Measurements from ENCODE around the gene RPS18. TPM values are rescaled to one million over a fixed set of nuclear protein-coding genes. Genes with fewer than 3 reads are reported as not detected.

The RPS18 gene
- total and polyA plus RNA-seq, 3 experiments from 2014 or later: 3,797 to 7,106 (median 3,852) TPM

DNA sequence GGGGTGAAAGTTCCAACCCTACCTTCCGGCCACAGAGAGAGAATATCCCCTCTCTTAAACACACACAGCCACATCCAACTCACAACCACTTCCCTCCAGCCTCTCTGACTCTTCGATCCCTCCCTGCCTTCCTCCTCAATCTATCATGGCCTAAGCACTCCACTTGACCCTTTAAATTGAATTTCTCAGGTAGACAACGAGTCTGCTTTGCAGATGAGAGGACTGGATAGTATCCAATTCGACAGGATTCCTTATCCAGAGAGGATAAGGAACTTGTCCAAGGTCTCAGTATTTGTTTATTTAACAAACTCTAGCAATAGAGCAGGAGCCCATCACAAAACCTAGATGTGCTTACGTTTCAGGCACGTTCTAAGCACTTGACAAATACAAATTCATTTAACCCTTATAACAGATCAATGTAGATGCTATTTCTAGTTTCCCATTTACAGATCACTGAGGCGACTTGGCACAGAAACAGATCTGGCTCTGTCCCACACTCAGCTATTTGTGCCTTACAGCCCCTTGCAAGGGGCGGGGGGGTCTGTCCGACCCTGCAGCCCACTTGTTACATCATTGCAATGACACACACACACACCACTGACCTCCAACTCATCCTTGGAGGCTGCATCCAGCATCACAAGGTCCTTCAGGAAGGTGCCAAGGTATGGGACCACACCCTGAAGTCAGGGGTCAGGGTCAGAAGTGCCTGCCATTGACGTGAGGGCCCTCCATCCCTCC is 22.4 kb downstream of the RPS18 start:
- Histone ChIP-seq H3K4me3 (ENCODE audit: low read length) (no peak overlapping the region), H3K4me1 (ENCODE audit: insufficient read depth, low read length) (peaks cover 18% of the 10 kb centered on the region), H3K27me3 (ENCODE audit: insufficient read depth, low read length, poor library complexity, severe bottlenecking) (no peaks in the 10 kb centered on the region), H3K36me3 (ENCODE audit: insufficient read depth, low read length) (peaks cover 27% of the 10 kb centered on the region), H3K9me3 (ENCODE audit: low read length) (no peaks in the 10 kb centered on the region), H3K27ac (ENCODE audit: low read depth, low read length) (no peak overlapping the region)
- Mint-ChIP-seq H3K27me3 (peaks cover 0 to 1% of the 10 kb centered on the region in 2 donors), H3K4me3 (peak overlapping the region in 2 of 7 donors; percentile 10 to 32), H3K36me3 (peaks cover 0 to 70% (median 14%) of the 10 kb centered on the region in 3 donors), H3K4me1 (peaks cover 34 to 45% (median 39%) of the 10 kb centered on the region in 3 donors), H3K27ac (peak overlapping the region in 5 of 8 donors; percentile 39 to 92 (median 60)), H3K9me3 (no peaks in the 10 kb centered on the region)
- POLR2A ChIA-PET: no interaction called here
- CTCF ChIA-PET: no interaction called here
- no peak for DNase-seq

DNA sequence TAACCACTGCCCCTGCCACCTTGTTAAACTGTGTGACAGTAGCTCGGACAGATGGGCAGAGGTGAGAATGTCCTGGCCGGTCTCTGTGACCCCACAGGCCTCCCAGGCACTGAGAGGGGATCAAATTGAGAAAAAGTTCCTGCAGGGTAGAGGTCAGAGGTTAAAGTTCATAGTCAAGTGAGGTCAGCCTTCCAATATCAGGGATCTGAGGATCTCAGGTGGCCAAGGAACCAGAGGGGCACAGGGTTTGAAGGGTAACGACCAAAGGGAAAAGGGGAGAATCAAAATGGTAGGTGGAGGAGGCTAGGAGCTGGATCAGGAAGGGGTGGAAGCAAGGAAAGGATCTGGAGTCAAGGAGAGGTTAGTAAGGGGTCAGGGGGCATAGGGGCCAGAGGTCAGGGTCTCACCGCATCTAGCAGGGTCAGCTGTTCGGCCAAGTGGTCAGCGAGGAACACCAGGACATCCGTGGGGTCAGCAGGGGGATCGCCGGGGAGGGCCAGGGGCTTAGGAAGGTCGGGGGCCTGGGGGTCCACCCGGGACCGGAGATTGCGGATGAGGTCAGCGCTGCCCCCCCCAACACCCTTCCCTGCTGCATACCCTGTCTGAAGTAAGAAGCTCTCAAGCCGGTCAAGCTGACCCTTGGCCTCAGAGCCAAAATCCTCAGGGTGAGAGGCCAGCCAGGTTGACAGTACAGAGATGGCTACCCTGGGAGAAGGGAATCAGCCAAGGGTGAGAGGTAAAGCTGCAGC is 23.9 kb downstream of the RPS18 start:
- no peaks in the 10 kb centered on the region for H3K9me3 ChIP-seq (ENCODE audit: low read length)
- H3K27ac ChIP-seq (ENCODE audit: low read depth, low read length): no peak overlapping the region
- H3K27me3 Mint-ChIP-seq: peaks cover 0 to 5% of the 10 kb centered on the region in 2 donors
- no peak for DNase-seq
- ChIA-PET CTCF (interaction anchor here (0.6 to 4.2 kb wide), 2 partner anchors 18 to 48 kb away, joined by 3 to 33 read pairs; partner anchors contain the start of gene B3GALT4), POLR2A (interaction anchor here (1.4 kb wide), 1 partner anchor 24 kb away, joined by 3 read pairs; the partner anchor contains the start of genes RPS18 and VPS52)
- H3K27ac Mint-ChIP-seq: peak overlapping the region in 6 of 8 donors; percentile 26 to 85 (median 62)
- H3K4me1 Mint-ChIP-seq: peaks cover 29 to 41% (median 34%) of the 10 kb centered on the region in 3 donors
- no peaks in the 10 kb centered on the region for H3K9me3 Mint-ChIP-seq
- no peaks in the 10 kb centered on the region for H3K27me3 ChIP-seq (ENCODE audit: insufficient read depth, low read length, poor library complexity, severe bottlenecking)
- peak overlapping the region in 4 of 7 donors; percentile 74 to 99 (median 91) for H3K4me3 Mint-ChIP-seq
- H3K4me3 ChIP-seq (ENCODE audit: low read length): no peak overlapping the region
- peaks cover 0 to 74% (median 15%) of the 10 kb centered on the region in 3 donors for H3K36me3 Mint-ChIP-seq
- H3K4me1 ChIP-seq (ENCODE audit: insufficient read depth, low read length): peaks cover 11% of the 10 kb centered on the region
- peaks cover 27% of the 10 kb centered on the region for H3K36me3 ChIP-seq (ENCODE audit: insufficient read depth, low read length)

DNA sequence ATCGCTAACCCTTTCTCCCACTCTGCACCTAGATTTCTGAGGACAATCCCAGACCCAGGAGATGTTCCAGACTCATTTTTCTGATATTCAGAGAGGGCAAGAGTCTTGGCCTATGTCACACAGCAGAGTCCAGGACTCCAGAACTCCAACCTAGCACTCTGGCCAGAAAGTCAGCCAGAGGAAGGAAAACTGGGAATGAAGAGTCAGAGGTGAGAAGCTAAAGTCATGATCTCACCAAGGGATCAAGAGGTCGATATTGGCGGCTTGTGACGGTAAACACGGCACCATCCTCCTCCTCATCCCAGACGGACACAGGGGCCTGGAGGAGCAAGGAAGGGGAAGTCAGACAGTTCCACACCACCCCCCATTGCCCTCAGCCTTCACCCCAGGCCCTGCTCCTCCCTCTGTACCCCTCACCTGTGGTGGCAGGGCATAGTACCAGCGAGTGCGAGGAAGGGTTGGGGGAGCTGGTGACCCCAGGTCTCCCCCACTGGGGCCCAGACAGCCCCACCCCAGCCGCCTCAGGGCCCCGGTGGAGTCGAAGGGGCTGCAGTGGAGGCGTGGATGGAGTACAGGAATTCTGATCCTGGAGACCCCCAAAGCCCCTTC is 25.0 kb downstream of the RPS18 start:
- peak overlapping the region; percentile 16 to 89 (median 76) for H3K27ac Mint-ChIP-seq
- H3K36me3 Mint-ChIP-seq: peaks cover 0 to 73% (median 13%) of the 10 kb centered on the region in 3 donors
- CTCF ChIA-PET: interaction anchor here (1.6 to 4.2 kb wide), 2 partner anchors 19 to 25 kb away, joined by 4 to 33 read pairs; partner anchors contain the start of genes B3GALT4, RPS18 and VPS52

DNA sequence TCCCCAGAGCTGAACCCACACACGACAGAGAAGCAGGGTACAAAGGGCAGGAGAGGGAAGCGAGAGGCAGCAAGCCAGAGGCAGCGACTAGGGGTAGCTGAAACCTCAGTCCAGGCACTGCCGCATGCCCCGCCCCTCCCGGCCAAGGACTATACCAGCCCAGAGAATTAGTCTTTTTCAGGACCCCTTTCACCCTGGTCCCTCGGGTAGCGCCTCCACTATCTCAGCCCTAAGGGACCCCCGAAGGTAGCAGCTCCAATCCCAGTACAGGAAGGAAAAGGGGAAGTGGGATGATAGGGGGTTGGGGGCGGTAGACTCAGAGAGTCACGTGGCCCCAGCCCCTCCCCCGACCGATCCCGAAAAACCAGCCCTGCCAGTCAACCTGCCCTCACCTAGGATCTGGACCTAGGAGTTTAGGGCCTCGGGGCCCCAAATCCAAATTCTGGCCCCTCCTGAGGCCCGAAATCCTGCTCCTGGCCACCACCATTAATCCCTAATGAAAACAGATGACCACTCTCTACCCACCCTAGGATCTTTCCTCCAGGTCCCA is 25.6 kb downstream of the RPS18 start:
- H3K4me3 Mint-ChIP-seq: peak overlapping the region; percentile 52 to 99 (median 98)
- POLR2A ChIA-PET: interaction anchor here (0.8 to 2.7 kb wide), 4 partner anchors 19 to 26 kb away, joined by 3 to 22 read pairs (median 5); partner anchors contain the start of genes B3GALT4, RPS18 and VPS52
- no peak overlapping the region for H3K4me3 ChIP-seq (ENCODE audit: low read length)

More for the DNA sequence above, 25.0 kb downstream of the RPS18 start:
- H3K4me3 Mint-ChIP-seq: peak overlapping the region; percentile 52 to 99 (median 98)
- no peaks in the 10 kb centered on the region for H3K9me3 Mint-ChIP-seq
- Histone ChIP-seq H3K27ac (ENCODE audit: low read depth, low read length) (peak overlapping the region; percentile 54), H3K4me1 (ENCODE audit: insufficient read depth, low read length) (peaks cover 11% of the 10 kb centered on the region), H3K27me3 (ENCODE audit: insufficient read depth, low read length, poor library complexity, severe bottlenecking) (no peaks in the 10 kb centered on the region), H3K36me3 (ENCODE audit: insufficient read depth, low read length) (peaks cover 22% of the 10 kb centered on the region), H3K4me3 (ENCODE audit: low read length) (no peak overlapping the region), H3K9me3 (ENCODE audit: low read length) (no peaks in the 10 kb centered on the region)
- DNase-seq: no peak
- H3K27me3 Mint-ChIP-seq: peaks cover 0 to 5% of the 10 kb centered on the region in 2 donors
- H3K4me1 Mint-ChIP-seq: peaks cover 31 to 43% (median 31%) of the 10 kb centered on the region in 3 donors
- POLR2A ChIA-PET: interaction anchor here (0.8 to 1.4 kb wide), 2 partner anchors 20 to 25 kb away, joined by 3 to 6 read pairs; partner anchors contain the start of genes B3GALT4, RPS18 and VPS52

GRCh38 chr6:33297956-33298772 is 26.3 kb downstream of the RPS18 start:
- Histone ChIP-seq H3K4me1 (ENCODE audit: insufficient read depth, low read length) (peaks cover 11% of the 10 kb centered on the region), H3K9me3 (ENCODE audit: low read length) (no peaks in the 10 kb centered on the region), H3K27ac (ENCODE audit: low read depth, low read length) (peak overlapping the region; percentile 89), H3K4me3 (ENCODE audit: low read length) (peak overlapping the region; percentile 99), H3K27me3 (ENCODE audit: insufficient read depth, low read length, poor library complexity, severe bottlenecking) (no peaks in the 10 kb centered on the region), H3K36me3 (ENCODE audit: insufficient read depth, low read length) (peaks cover 13% of the 10 kb centered on the region)
- Mint-ChIP-seq H3K9me3 (no peaks in the 10 kb centered on the region), H3K27ac (peak overlapping the region; percentile 94 to 100 (median 98)), H3K4me1 (peaks cover 31 to 44% (median 31%) of the 10 kb centered on the region in 3 donors), H3K27me3 (peaks cover 0 to 5% of the 10 kb centered on the region in 2 donors), H3K36me3 (peaks cover 0 to 68% (median 10%) of the 10 kb centered on the region in 3 donors), H3K4me3 (peak overlapping the region; percentile 98 to 100 (median 99))
- peak; percentile 27 to 79 (median 62) for DNase-seq
- ChIA-PET POLR2A (interaction anchor here (0.6 to 2.7 kb wide), 9 partner anchors 8 to 46 kb away, joined by 4 to 24 read pairs (median 17); partner anchors contain the start of genes B3GALT4, PFDN6, RPS18 and TAPBP), CTCF (interaction anchor here (1.5 to 4.2 kb wide), 4 partner anchors 14 to 49 kb away, joined by 4 to 33 read pairs (median 8); partner anchors contain the start of genes B3GALT4, RPS18 and VPS52)

More for the DNA sequence above, 25.6 kb downstream of the RPS18 start:
- peaks cover 0 to 73% (median 11%) of the 10 kb centered on the region in 3 donors for H3K36me3 Mint-ChIP-seq
- H3K4me1 Mint-ChIP-seq: peaks cover 31 to 44% (median 31%) of the 10 kb centered on the region in 3 donors
- Histone ChIP-seq H3K27ac (ENCODE audit: low read depth, low read length) (peak overlapping the region; percentile 54), H3K27me3 (ENCODE audit: insufficient read depth, low read length, poor library complexity, severe bottlenecking) (no peaks in the 10 kb centered on the region), H3K4me1 (ENCODE audit: insufficient read depth, low read length) (peaks cover 11% of the 10 kb centered on the region), H3K36me3 (ENCODE audit: insufficient read depth, low read length) (peaks cover 16% of the 10 kb centered on the region), H3K9me3 (ENCODE audit: low read length) (no peaks in the 10 kb centered on the region)
- no peaks in the 10 kb centered on the region for H3K9me3 Mint-ChIP-seq
- CTCF ChIA-PET: interaction anchor here (1.6 to 4.2 kb wide), 2 partner anchors 20 to 26 kb away, joined by 4 to 33 read pairs; partner anchors contain the start of genes B3GALT4, RPS18 and VPS52
- H3K27me3 Mint-ChIP-seq: peaks cover 0 to 5% of the 10 kb centered on the region in 2 donors
- DNase-seq: no peak
- H3K27ac Mint-ChIP-seq: peak overlapping the region; percentile 54 to 96 (median 85)

GRCh38 chr6:33298773-33299236 is 26.9 kb downstream of the RPS18 start, which contains the start of gene RGL2:
Gene RGL2, minus strand, starts transcription at chr6:33298942. Its CDS starts 332 bp downstream, at chr6:33298610.
- Histone ChIP-seq H3K27me3 (ENCODE audit: insufficient read depth, low read length, poor library complexity, severe bottlenecking) (no peaks in the 10 kb centered on the region), H3K27ac (ENCODE audit: low read depth, low read length) (peak within 1 kb of the TSS; percentile 89), H3K36me3 (ENCODE audit: insufficient read depth, low read length) (peaks cover 12% of the 10 kb centered on the region), H3K9me3 (ENCODE audit: low read length) (no peaks in the 10 kb centered on the region), H3K4me3 (ENCODE audit: low read length) (peak within 1 kb of the TSS; percentile 99), H3K4me1 (ENCODE audit: insufficient read depth, low read length) (peaks cover 11% of the 10 kb centered on the region)
- ChIA-PET POLR2A (interaction anchor here (0.6 to 2.7 kb wide), 11 partner anchors 9 to 677 kb away, joined by 3 to 30 read pairs (median 17); partner anchors contain the start of genes B3GALT4, PFDN6, RPS18 and TAPBP), CTCF (interaction anchor here (0.7 to 4.2 kb wide), 17 partner anchors 9 to 127 kb away, joined by 3 to 35 read pairs (median 4); partner anchors contain the start of genes B3GALT4, PFDN6, RPS18 and VPS52)
- H3K4me3 Mint-ChIP-seq: peak within 1 kb of the TSS; percentile 98 to 100 (median 99)
- H3K4me1 Mint-ChIP-seq: peaks cover 34 to 49% (median 34%) of the 10 kb centered on the region in 3 donors
- H3K27me3 Mint-ChIP-seq: peaks cover 0 to 5% of the 10 kb centered on the region in 2 donors
- H3K27ac Mint-ChIP-seq: peak within 1 kb of the TSS; percentile 94 to 100 (median 99)
- DNase-seq: peak in 3 of 5 donors; percentile 56 to 80 (median 58)
- H3K9me3 Mint-ChIP-seq: no peaks in the 10 kb centered on the region
- peaks cover 0 to 68% (median 12%) of the 10 kb centered on the region in 3 donors for H3K36me3 Mint-ChIP-seq

Data from CD8-positive, alpha-beta memory T cell (primary cell).